GM08714 (cell line): ENCODE results near the gene NEUROD2.

ENCODE experiments used
- H3K4me3 ChIP-seq: fragments of 200-500 bp; sonication (Bioruptor generic); 2 replicates; pipeline ENCODE4 v1.5.1; 2014; ENCODE audit warnings: mild to moderate bottlenecking, low read length, inconsistent platforms
- ZNF274 ChIP-seq: IDR thresholded peaks from 2 replicates; pipeline ENCODE4 v1.6.1; 2012; ENCODE audit warnings: mild to moderate bottlenecking, low read depth, low read length

Gene NEUROD2

DNA sequence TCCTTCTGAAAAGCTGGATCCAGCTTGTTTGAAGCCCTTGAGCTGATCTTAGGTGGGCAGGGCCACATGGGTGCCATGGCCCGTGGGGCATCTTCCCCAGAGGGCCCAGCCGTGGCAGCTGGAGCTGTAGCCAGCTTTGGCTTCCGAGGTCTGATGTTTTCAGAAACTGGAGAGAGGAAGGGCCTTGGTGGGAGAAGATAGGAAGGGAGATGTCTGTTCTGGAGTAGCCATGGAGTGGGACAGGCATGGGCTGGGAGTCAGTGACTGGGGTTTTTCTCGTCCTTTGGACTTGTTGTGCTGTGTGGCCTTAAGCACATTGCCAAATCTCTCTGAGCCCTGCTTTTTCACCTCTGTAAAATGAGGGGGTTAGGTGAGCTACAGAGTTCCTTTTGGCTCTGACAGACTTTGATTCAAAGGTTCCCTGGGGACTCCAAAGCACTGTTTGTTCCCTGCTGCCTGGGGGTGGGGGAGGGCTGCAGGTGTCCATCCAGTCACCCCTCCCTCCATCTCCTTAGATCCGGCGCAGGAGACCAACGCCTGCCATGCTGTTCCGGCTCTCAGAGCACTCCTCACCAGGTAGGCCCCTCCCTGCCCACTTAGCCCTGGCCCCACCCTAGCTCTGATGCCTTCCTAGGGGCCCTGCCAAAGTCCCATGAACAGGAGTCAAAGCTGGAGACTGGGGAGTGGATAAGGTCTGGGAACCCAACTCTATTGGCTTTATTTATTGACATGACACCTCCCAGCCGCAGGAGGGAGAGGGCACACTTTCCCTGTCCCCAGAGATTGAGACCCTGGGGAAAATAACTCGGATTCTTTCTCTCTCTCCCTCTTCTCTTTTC is 21.2 kb upstream of the NEUROD2 start:
- TF ChIP-seq ZNF274, result no peak
- no peak overlapping the region for H3K4me3 ChIP-seq

DNA sequence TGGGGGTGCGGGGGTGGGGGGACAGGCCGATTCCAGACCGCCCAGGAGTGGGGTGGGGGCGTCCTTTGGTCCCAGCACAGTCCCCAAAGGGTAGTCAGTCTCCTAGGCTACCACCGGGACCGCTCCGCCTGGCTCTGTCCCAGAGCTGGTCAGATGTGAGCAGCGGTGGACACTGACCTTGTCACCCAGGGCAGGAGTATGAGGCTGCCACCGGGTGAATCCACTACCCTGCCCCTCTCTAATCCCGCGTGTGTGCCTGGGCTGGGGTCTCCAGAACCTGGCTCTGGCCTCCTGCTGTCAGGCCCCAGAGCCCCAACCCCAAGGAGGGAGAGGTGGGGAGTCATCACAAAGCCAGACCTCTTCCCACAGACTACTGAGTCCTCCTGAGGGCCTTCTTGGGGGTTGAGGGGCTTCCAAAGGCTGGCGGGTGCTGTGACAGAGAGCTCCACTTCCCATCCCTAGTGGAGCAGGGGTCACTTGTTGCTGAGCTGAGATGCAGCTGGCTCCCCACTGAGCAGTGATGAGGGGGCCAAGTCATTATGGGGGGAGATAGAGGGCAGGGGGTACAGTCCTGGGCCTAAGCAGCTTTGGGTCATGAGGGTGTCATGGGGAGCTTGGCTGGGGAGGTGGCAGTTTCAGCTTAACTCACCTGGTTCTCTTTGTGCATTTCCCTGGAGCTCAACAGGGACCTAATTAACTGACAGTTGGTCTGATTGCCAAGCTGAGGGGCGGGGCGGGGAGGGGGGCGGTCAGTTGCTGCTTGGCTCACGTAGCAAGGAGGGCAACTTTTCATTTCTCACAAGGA is 20.2 kb upstream of the NEUROD2 start:
- TF ChIP-seq ZNF274, result no peak
- no peak overlapping the region for H3K4me3 ChIP-seq

DNA sequence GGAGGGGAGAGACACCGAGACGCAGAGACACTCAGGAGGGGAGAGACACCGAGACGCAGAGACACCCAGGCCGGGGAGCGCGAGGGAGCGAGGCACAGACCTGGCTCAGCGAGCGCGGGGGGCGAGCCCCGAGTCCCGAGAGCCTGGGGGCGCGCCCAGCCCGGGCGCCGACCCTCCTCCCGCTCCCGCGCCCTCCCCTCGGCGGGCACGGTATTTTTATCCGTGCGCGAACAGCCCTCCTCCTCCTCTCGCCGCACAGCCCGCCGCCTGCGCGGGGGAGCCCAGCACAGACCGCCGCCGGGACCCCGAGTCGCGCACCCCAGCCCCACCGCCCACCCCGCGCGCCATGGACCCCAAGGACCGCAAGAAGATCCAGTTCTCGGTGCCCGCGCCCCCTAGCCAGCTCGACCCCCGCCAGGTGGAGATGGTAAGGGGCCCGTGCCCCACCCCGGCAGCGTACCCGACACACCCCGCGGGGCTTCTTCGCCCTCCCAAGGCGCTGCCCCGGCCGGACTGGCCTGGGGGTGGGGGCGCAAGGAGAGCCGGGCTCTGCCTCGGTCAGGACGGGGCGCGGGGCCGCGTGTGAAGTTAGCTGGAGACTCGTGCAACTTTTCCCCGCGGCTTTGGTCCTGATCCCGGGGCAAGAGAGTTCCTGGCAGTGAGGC is 19.5 kb upstream of the NEUROD2 start:
- no peak for TF ChIP-seq ZNF274
- H3K4me3 ChIP-seq, result no peak overlapping the region

DNA sequence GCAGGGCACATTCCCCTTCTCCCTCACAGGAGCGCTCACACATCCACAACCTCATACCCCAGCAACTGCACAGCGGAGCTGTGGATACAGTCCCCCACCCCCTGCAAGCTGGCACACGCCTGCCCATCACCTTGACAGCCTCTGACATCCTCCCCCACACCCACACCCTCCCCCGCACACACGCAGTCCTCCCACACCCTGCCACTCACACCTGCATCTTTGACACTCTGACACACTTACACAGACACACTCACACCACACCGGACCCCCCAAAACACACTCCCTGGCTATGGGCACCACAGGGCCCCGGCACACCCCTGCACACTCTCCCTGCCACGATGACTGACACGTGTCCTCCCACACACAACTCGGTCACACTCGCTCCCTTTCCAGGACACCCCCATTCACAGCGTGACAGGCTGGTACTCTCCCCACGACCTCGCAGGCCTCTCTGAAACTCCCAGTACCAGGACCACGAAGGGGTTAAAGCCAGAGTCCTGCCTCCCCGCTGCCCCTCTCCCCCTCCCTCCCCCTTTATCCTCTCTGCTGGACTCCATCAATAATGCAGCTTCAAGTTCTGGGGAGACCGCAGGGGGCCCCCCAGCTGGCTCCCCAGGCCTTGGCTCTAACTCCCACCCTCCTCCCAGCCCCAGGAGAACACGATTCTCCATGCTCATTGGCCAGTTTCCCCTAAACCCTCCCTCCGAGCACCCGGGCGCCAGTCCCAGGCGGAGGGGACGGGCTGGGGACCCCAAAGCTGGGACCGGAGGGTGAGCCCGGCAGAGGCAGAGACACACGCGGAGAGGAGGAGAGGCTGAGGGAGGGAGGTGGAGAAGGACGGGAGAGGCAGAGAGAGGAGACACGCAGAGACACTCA is 18.7 kb upstream of the NEUROD2 start, which contains the start of gene PPP1R1B:
Gene PPP1R1B, plus strand, starts transcription at position 782 of the 876 bp plus-strand sequence. CDS start 441 bp downstream, outside the sequence.
- H3K4me3 ChIP-seq, result no peak within 1 kb of the TSS
- TF ChIP-seq ZNF274, result no peak

DNA sequence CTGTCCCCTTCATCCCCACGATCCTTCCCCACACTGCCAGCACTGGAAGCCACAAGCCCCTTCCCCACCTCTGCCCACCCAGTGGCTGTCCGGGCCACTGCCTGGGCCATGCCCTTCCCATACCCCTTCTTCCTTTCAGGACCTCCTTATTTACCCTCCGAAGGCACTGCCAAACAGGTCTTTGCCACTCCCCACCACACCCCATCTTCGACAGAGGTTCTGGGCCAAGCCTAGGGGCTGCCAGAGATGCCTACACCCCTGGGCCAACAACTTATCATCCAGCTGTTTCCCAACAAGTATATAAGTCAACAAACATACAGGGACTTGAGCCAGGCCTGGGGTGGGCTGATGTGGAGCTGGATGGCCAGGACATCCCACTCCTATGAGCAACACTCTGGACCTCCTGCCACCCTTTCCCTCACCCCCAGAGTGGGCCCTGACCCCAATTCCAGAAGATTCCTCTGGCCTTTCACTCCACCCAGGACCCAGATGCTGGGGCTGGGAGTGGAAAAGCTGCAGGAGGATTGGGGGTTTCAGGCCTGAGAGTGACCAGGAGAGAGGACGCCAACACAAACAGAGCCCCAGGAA is 17.6 kb upstream of the NEUROD2 start:
- no peak for TF ChIP-seq ZNF274
- H3K4me3 ChIP-seq, result no peak overlapping the region

DNA sequence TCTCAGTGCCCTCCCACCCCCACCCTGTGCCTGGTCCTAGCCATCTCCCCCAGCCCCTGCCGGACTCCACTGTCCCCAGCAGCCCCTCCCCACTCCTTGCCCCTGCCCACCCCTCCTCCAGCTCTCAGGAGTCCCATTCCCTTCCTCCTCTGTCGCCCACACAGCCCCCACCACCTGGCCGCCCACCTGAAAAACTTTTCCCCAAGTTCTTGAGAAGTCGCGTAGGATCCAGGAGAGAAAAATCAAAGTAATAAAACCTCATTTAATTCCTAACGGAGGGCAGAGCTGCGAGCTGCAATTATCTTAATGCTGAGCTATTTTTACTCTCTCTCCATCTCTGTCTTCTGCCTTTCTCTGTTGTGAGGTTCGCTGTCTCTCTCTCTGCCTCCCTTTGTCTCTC is 16.6 kb upstream of the NEUROD2 start:
- TF ChIP-seq ZNF274, result no peak
- H3K4me3 ChIP-seq, result no peak overlapping the region

DNA sequence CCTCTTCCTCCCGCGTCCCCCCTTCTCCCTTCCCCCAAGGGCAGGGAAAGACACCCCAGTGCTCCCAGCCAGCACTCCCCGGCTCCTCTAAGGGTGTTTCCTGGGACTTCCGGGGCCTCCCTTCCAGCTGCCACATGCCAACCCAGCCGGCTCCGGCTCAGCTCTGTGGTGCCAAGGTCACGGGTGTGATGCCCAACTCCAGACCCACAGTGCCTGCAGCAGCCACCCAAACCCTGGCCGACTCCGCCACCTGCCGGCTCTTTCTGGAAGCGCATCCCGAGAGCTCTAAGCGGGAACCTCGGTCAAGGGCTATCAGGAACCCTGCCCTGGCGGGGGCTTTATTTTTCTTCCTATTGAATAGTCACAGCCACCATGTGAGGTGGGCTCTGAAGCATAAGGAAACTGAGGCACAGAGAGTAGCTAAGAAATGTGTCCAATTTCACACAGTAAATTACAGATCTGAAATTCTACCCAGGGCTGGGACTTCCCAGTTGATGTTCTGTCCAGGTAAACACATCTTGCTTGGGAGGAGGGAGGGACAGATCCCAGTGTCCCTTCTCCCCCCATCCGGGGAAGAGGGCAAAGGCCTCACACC is 15.7 kb upstream of the NEUROD2 start:
- H3K4me3 ChIP-seq, result no peak overlapping the region
- no peak for TF ChIP-seq ZNF274

DNA sequence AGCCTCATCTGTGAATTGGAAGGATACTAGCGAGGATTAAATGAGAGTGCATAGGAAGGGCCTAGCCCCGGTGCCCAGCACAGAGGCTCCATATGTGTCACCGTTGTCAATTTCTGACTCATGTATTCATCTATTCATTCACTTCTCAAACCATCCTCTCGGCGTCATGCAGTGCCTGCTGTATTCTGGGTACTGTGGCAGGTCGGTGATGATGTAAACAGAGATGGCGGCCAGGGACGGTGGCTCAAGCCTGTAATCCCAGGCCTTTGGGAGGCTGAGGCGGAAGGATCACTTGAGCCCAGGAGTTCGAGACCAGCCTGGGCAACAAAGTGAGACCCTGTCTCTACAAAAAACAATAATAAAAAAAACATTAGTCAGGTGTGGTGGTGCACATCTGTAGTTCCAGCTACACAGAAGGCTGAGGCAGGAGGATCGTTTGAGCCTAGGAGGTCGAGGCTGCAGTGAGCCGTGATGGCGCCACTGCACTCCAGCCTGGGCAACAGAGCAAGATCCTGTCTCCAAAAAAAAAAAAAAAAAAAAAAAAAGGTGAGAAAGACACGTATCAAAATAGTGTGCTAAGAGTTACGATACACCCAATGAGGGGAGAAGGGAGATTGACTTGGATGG is 14.8 kb upstream of the NEUROD2 start:
- no peak overlapping the region; the same call in 1 of the 2 replicates for H3K4me3 ChIP-seq
- no peak for TF ChIP-seq ZNF274

DNA sequence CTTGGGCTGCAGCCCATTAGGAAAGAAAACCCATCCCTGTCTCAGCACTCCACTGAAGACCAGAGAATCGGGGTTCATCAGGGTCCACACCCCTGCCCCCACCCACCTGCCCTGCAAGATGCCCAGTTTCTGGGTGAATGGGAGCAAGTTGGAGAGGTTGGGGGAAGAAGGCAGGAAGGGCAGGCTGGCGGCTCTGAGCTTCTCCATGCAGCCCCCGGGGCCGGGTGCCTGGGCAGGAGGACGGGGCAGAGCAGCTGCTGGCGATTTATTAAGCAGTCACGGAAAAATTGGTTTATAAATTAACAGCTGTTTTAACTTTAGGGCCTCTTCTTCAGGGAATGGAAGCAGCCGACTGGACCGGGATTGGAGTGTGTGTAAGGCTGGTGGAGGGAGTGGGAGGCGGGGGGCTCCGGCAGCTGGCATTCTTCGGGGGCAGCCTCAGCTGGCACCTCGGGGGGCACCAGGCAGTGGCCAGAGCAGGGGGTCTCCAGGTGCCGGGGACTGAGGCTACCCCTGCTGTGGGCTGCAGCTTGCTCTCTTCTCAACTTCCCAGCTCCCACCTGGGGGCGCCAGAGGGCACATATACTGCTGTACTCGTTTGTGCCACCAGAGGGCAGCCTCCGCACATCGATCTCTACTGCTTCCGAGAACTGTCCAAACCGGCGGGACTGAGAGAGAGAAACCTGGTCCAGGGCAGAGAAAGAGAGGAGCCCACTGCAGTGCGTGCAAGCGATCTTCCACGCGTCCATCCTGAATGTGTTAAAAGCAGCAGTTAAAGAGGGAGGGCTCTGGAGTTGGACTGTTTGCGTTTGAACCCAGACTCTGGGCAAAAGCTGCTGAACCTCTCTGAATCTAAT is 14.0 kb upstream of the NEUROD2 start:
- H3K4me3 ChIP-seq, result no peak overlapping the region; the same call in 1 of the 2 replicates
- no peak for TF ChIP-seq ZNF274

DNA sequence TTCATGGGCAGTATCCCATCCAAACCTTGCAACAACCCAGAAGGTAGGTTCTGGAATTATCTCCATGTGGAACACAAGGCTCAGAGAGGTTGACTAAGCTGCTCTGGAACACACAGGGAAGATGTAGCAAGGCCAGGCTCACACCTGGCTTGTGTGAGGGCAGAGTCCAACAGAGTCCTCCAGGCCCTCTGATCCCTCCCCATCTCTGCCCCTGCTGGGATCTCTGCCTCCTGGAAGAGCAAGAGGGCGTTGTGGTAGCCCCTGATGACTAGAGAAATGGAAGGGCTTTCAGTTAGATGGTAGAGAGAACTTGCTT is 12.0 kb upstream of the NEUROD2 start:
- TF ChIP-seq ZNF274, result no peak
- H3K4me3 ChIP-seq, result no peak overlapping the region

DNA sequence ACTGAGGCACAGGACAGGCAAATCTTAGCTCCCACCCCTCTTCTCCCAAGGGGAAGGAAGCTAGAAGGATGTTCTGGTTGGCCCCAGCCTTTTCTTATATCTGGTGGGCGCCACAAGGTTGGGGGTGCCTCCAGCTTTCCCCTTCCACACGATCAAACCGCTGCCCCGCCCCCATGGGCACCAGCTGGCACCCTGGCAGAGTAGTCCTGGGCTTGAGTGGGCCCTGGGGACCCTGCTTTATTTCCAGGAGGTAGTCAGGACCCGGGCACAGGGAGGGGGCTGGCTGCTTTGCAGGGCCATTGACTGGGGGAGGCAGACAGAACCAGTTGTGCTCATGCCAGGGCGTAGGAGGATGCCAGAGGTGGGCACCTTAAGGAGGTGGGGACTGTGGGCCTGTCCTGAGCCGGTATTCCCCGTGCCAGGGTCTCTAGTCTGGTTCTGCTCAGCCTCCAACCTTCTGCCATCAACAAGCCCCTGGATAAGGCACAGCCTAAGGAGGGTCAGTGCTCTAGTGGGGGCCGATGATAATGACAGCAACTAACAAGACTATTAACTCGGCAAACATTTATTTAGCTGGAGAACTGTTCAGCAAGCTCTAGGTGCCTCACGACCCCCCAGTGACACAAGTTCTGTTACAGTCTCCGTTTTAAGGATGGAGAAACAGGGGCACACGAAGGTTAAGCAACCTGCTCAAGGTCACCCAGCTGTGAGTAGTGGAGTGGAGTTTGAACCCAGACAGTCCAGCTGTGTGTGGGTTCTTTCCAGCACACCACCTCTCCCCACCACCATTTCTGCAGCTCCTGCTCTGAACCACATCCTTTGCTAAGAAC is 11.5 kb upstream of the NEUROD2 start:
- H3K4me3 ChIP-seq, result no peak overlapping the region
- no peak for TF ChIP-seq ZNF274
